ENCODE data around the gene KDM4D.
A peak's percentile ranks its signal among the peaks of the same experiment; 100 is the strongest.

KDM4D gene

DNA sequence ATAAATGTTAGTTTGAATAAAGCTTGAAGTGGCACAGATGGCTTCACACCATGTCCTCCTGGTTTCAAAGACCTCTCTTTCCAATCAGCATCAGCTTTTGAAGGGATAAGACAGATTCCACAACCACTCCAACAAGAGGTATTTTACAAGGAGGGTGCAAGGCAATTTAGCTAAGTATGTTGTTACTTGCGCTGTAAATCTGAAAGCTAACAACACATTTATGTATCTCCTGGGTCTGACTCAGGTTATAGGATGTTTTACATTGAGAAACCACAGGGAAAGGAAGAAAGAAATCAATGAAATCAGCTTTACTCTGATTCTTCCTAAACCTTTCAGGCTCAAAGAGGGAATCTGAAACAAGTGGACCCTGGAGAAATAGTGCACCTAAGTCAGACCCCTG is 12.3 kb upstream of the KDM4D start:
- H3K4me3 ChIP-seq (ENCODE audit: low read depth in 1 of 2, low read length in 2 of 2) = no peak overlapping the region
- no peak overlapping the region for H3K9ac ChIP-seq (ENCODE audit: low read depth, low read length)
- no peak for ATAC-seq (ENCODE audit: insufficient read depth, low read depth)
- H2AFZ ChIP-seq (ENCODE audit: low read depth, low read length) = no peak overlapping the region
- TF ChIP-seq, protein P1, sequence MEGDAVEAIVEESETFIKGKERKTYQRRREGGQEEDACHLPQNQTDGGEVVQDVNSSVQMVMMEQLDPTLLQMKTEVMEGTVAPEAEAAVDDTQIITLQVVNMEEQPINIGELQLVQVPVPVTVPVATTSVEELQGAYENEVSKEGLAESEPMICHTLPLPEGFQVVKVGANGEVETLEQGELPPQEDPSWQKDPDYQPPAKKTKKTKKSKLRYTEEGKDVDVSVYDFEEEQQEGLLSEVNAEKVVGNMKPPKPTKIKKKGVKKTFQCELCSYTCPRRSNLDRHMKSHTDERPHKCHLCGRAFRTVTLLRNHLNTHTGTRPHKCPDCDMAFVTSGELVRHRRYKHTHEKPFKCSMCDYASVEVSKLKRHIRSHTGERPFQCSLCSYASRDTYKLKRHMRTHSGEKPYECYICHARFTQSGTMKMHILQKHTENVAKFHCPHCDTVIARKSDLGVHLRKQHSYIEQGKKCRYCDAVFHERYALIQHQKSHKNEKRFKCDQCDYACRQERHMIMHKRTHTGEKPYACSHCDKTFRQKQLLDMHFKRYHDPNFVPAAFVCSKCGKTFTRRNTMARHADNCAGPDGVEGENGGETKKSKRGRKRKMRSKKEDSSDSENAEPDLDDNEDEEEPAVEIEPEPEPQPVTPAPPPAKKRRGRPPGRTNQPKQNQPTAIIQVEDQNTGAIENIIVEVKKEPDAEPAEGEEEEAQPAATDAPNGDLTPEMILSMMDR (IDR thresholded peaks at IDR 0.05; ENCODE audit: borderline replicate concordance, extremely low read depth, low read length, poor library complexity, severe bottlenecking) = no peak
- TF ChIP-seq EZH2 (IDR thresholded peaks at IDR 0.05; ENCODE audit: borderline replicate concordance, low read depth, low read length, severe bottlenecking) = no peak
- H3K36me3 ChIP-seq (ENCODE audit: insufficient read depth, low read length) = peaks cover 66% of the 10 kb centered on the region
- no peaks in the 10 kb centered on the region for H3K4me1 ChIP-seq (ENCODE audit: insufficient read depth, low read length)
- H3K27ac ChIP-seq (ENCODE audit: low read length) = no peak overlapping the region
- H3K9me3 ChIP-seq (ENCODE audit: insufficient read depth, low read length, severe bottlenecking) = no peaks in the 10 kb centered on the region
- no peak for DNase-seq
- H4K20me1 ChIP-seq (ENCODE audit: insufficient read depth, low read length) = peaks cover 4% of the 10 kb centered on the region; the same call in 1 of the 2 replicates
- no peaks in the 10 kb centered on the region for H3K27me3 ChIP-seq (ENCODE audit: insufficient read depth, low read length, poor library complexity)
- no peaks in the 10 kb centered on the region for H3K79me2 ChIP-seq (ENCODE audit: insufficient read depth, low read length)
- H3K4me2 ChIP-seq (ENCODE audit: insufficient read depth, low read length) = no peak overlapping the region

DNA sequence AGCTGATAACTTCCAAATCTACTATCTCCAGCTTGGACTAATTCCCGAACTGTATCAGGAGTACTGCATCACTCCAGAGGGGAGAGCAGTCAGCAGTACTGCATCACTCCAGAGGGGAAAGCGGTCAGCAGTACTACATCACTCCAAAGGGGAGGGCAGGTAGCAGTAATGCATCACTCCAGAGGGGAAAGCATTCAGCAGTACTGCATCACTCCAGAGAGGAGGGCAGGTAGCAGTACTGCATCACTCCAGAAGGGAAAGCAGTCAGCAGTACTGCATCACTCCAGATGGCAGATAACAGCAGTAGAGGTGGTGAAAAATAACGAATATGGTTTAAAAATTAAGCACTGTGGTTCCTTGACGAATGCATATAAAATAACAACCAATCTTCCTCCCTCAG is 8.6 kb upstream of the KDM4D start:
- H3K4me3 ChIP-seq (ENCODE audit: low read depth in 1 of 2, low read length in 2 of 2) = no peak overlapping the region
- H3K36me3 ChIP-seq (ENCODE audit: insufficient read depth, low read length) = peaks cover 93% of the 10 kb centered on the region
- no peaks in the 10 kb centered on the region for H3K79me2 ChIP-seq (ENCODE audit: insufficient read depth, low read length)
- H3K4me1 ChIP-seq (ENCODE audit: insufficient read depth, low read length) = no peaks in the 10 kb centered on the region
- no peak overlapping the region for H3K9ac ChIP-seq (ENCODE audit: low read depth, low read length)
- ATAC-seq (ENCODE audit: insufficient read depth, low read depth) (peak; percentile 33; the same call in 1 of the 3 replicates), DNase-seq (no peak)
- no peak overlapping the region for H3K4me2 ChIP-seq (ENCODE audit: insufficient read depth, low read length)
- H3K27me3 ChIP-seq (ENCODE audit: insufficient read depth, low read length, poor library complexity) = no peaks in the 10 kb centered on the region
- H4K20me1 ChIP-seq (ENCODE audit: insufficient read depth, low read length) = peaks cover 4% of the 10 kb centered on the region; the same call in 1 of the 2 replicates
- H2AFZ ChIP-seq (ENCODE audit: low read depth, low read length) = no peak overlapping the region
- no peaks in the 10 kb centered on the region for H3K9me3 ChIP-seq (ENCODE audit: insufficient read depth, low read length, severe bottlenecking)
- no peak overlapping the region for H3K27ac ChIP-seq (ENCODE audit: low read length)
- no peak for TF ChIP-seq EZH2 (IDR thresholded peaks at IDR 0.05; ENCODE audit: borderline replicate concordance, low read depth, low read length, severe bottlenecking)
- TF ChIP-seq, protein P1 (IDR thresholded peaks at IDR 0.05; ENCODE audit: borderline replicate concordance, extremely low read depth, low read length, poor library complexity, severe bottlenecking) = no peak

DNA sequence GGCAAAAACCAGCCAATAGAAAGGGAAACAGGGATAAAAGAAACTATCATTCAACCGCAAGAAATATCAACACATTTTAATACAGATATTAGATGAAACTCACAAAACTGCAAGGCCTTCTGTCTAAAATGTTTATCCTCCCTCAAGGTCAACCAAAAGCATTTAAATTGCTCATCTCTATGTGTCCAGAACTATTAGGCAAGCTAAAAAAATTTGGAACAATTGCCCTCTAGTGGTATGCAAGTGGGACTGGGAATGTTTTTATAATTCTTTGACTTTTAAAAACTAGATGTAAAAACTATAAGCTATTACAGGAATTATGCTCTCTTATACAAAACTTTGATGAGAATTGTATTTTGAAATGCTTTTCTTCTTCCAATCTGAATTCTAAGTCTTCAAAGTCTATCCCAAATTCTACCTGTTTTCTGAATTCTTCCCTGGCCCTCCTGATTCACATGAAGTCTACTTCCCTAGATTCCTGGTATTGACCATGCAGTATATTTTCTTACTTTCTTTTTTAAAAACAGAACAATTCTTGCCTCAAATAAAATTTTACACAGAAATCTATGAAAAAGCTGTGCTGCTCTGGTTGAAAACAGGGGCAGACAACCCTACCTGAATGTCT is 5.1 kb upstream of the KDM4D start:
- Histone ChIP-seq H3K27ac (ENCODE audit: low read length) (no peak overlapping the region), H3K4me1 (ENCODE audit: insufficient read depth, low read length) (peaks cover 18% of the 10 kb centered on the region), H3K4me3 (ENCODE audit: low read depth in 1 of 2, low read length in 2 of 2) (no peak overlapping the region), H3K27me3 (ENCODE audit: insufficient read depth, low read length, poor library complexity) (no peaks in the 10 kb centered on the region), H4K20me1 (ENCODE audit: insufficient read depth, low read length) (peaks cover 11% of the 10 kb centered on the region; the same call in 1 of the 2 replicates), H3K9ac (ENCODE audit: low read depth, low read length) (no peak overlapping the region), H2AFZ (ENCODE audit: low read depth, low read length) (no peak overlapping the region), H3K79me2 (ENCODE audit: insufficient read depth, low read length) (peaks cover 26% of the 10 kb centered on the region), H3K36me3 (ENCODE audit: insufficient read depth, low read length) (peaks cover 89% of the 10 kb centered on the region), H3K9me3 (ENCODE audit: insufficient read depth, low read length, severe bottlenecking) (no peaks in the 10 kb centered on the region), H3K4me2 (ENCODE audit: insufficient read depth, low read length) (no peak overlapping the region)
- ATAC-seq (ENCODE audit: insufficient read depth, low read depth) = no peak
- TF ChIP-seq, protein P1 (IDR thresholded peaks at IDR 0.05; ENCODE audit: borderline replicate concordance, extremely low read depth, low read length, poor library complexity, severe bottlenecking) = peak; percentile 54
- no peak for TF ChIP-seq EZH2 (IDR thresholded peaks at IDR 0.05; ENCODE audit: borderline replicate concordance, low read depth, low read length, severe bottlenecking)
- DNase-seq = no peak
